DND-41 (cell line): Measurements from ENCODE around the gene AMN1.
"Not testable (repeated sequence)": the region's sequence is repeated elsewhere in the genome, so short reads cannot be mapped to it uniquely, and the experiment has no call there.

Experiments used
- ATAC-seq: fragments of 200-7000 bp; cut with Tn5 transposase; 3 replicates; pipeline ENCODE4 v1.9.1; 2021; ENCODE audit warnings: low read depth; ENCODE audit not compliant: insufficient read depth
- DNase-seq: peaks from one replicate; pipeline ENCODE4 v3.0.0-alpha.2; 2020
- H2AFZ ChIP-seq: 2 replicates; pipeline ENCODE4 v1.6.0; 2012; ENCODE audit warnings: low read depth, low read length
- H3K27ac ChIP-seq: 2 replicates; pipeline ENCODE4 v1.5.1; 2012; ENCODE audit warnings: low read length, inconsistent platforms
- H3K27me3 ChIP-seq: fragments of 200-600 bp; sonication (generic); 2 replicates; pipeline ENCODE4 v1.6.0; 2012; ENCODE audit warnings: low read length, mild to moderate bottlenecking, inconsistent platforms; ENCODE audit not compliant: insufficient read depth, poor library complexity
- H3K36me3 ChIP-seq: 2 replicates; pipeline ENCODE4 v1.5.1; 2012; ENCODE audit warnings: low read length, inconsistent platforms; ENCODE audit not compliant: insufficient read depth
- H3K4me1 ChIP-seq: 2 replicates; pipeline ENCODE4 v1.5.1; 2012; ENCODE audit warnings: mild to moderate bottlenecking, low read length; ENCODE audit not compliant: insufficient read depth
- H3K4me2 ChIP-seq: 2 replicates; pipeline ENCODE4 v1.6.0; 2012; ENCODE audit warnings: mild to moderate bottlenecking, moderate library complexity, low read length, inconsistent platforms; ENCODE audit not compliant: insufficient read depth
- H3K4me3 ChIP-seq, 2 experiments: fragments of 200-600 bp in 1 of 2; shearing (Covaris generic) in 1 of 2; 2 replicates each; pipeline ENCODE4 v1.5.1; 2012 to 2016; ENCODE audit warnings: inconsistent platforms in 2 of 2, low read length in 2 of 2, mild to moderate bottlenecking in 2 of 2, low read depth in 1 of 2, moderate library complexity in 1 of 2
- H3K79me2 ChIP-seq: 2 replicates; pipeline ENCODE4 v1.6.0; 2012; ENCODE audit warnings: low read length, inconsistent platforms; ENCODE audit not compliant: insufficient read depth
- H3K9ac ChIP-seq: 2 replicates; pipeline ENCODE4 v1.6.0; 2012; ENCODE audit warnings: low read depth, mild to moderate bottlenecking, inconsistent platforms, low read length, moderate library complexity
- H3K9me3 ChIP-seq: 2 replicates; pipeline ENCODE4 v1.5.1; 2012; ENCODE audit warnings: low read length, moderate library complexity, mild to moderate bottlenecking, inconsistent platforms; ENCODE audit not compliant: insufficient read depth, severe bottlenecking
- H4K20me1 ChIP-seq: 2 replicates; pipeline ENCODE4 v1.6.0; 2012; ENCODE audit warnings: low read length; ENCODE audit not compliant: insufficient read depth
- CTCF ChIP-seq: IDR thresholded peaks from 2 replicates; pipeline ENCODE4 v1.5.1; 2012; ENCODE audit warnings: borderline replicate concordance, low read length, moderate library complexity, mild to moderate bottlenecking; ENCODE audit not compliant: poor library complexity, severe bottlenecking; ENCODE audit errors: extremely low read depth
- EZH2 ChIP-seq: IDR thresholded peaks from 3 replicates; pipeline ENCODE4 v1.6.1; 2012; ENCODE audit warnings: borderline replicate concordance, low read depth, mild to moderate bottlenecking, moderate library complexity, low read length, inconsistent platforms; ENCODE audit not compliant: severe bottlenecking

The AMN1 gene

GRCh38 chr12:31672521-31672920, 56.3 kb downstream of the AMN1 start:
- Histone ChIP-seq H3K4me1 (no peaks in the 10 kb centered on the region), H2AFZ (no peak overlapping the region), H4K20me1 (no peaks in the 10 kb centered on the region), H3K27me3 (no peaks in the 10 kb centered on the region), H3K36me3 (peaks cover 4% of the 10 kb centered on the region; the same call in 1 of the 2 replicates), H3K9me3 (peaks cover 11% of the 10 kb centered on the region), H3K4me2 (no peak overlapping the region), H3K27ac (no peak overlapping the region), H3K79me2 (no peaks in the 10 kb centered on the region), H3K4me3 (no peak overlapping the region), H3K9ac (no peak overlapping the region)
- ATAC-seq (no peak), DNase-seq (no peak)
- TF ChIP-seq CTCF (no peak), EZH2 (no peak)

- H3K27me3 ChIP-seq, H3K79me2 ChIP-seq, H3K9ac ChIP-seq, H2AFZ ChIP-seq, H3K27ac ChIP-seq, ATAC-seq, H3K4me1 ChIP-seq, H4K20me1 ChIP-seq, DNase-seq, H3K4me3 ChIP-seq, H3K4me2 ChIP-seq, H3K36me3 ChIP-seq: not testable (repeated sequence)
- H3K9me3 ChIP-seq = peaks cover 14% of the 10 kb centered on the region
Measured at GRCh38 chr12:31669582-31669981, 59.2 kb downstream of the AMN1 start.

- H3K9me3 ChIP-seq = peaks cover 14% of the 10 kb centered on the region
- H3K36me3 ChIP-seq = peaks cover 4% of the 10 kb centered on the region; the same call in 1 of the 2 replicates
- no peaks in the 10 kb centered on the region for H3K79me2 ChIP-seq
- no peaks in the 10 kb centered on the region for H4K20me1 ChIP-seq
- ATAC-seq = no peak
- DNase-seq = no peak
- no peak overlapping the region for H3K27ac ChIP-seq
- no peak overlapping the region for H3K4me3 ChIP-seq
- H3K4me2 ChIP-seq = no peak overlapping the region
- H3K4me1 ChIP-seq = no peaks in the 10 kb centered on the region
- TF ChIP-seq CTCF (no peak), EZH2 (no peak)
- H3K9ac ChIP-seq = no peak overlapping the region
- H2AFZ ChIP-seq = no peak overlapping the region
- no peaks in the 10 kb centered on the region for H3K27me3 ChIP-seq
Measured at GRCh38 chr12:31669020-31669419, 59.8 kb downstream of the AMN1 start.

GRCh38 chr12:31664038-31664437, 64.8 kb downstream of the AMN1 start:
- no peaks in the 10 kb centered on the region; the same call in 1 of the 2 replicates for H3K79me2 ChIP-seq
- no peak overlapping the region for H3K27ac ChIP-seq
- H3K9me3 ChIP-seq = peaks cover 8% of the 10 kb centered on the region
- H2AFZ ChIP-seq = no peak overlapping the region
- no peak overlapping the region for H3K4me3 ChIP-seq
- TF ChIP-seq CTCF = no peak
- TF ChIP-seq EZH2 = no peak
- no peak for ATAC-seq
- H3K36me3 ChIP-seq = no peaks in the 10 kb centered on the region
- no peaks in the 10 kb centered on the region for H4K20me1 ChIP-seq
- no peak for DNase-seq
- H3K9ac ChIP-seq = no peak overlapping the region
- H3K4me1 ChIP-seq = peaks cover 13% of the 10 kb centered on the region
- no peak overlapping the region for H3K4me2 ChIP-seq
- no peaks in the 10 kb centered on the region for H3K27me3 ChIP-seq
